Measurements from ENCODE around the gene AIRE.
A peak's percentile ranks its signal among the peaks of the same experiment; 100 is the strongest.

Gene AIRE

GRCh38 chr21:44291936-44292811 lies 6.5 kb downstream of the AIRE start:
- no peak for DNase-seq

DNA sequence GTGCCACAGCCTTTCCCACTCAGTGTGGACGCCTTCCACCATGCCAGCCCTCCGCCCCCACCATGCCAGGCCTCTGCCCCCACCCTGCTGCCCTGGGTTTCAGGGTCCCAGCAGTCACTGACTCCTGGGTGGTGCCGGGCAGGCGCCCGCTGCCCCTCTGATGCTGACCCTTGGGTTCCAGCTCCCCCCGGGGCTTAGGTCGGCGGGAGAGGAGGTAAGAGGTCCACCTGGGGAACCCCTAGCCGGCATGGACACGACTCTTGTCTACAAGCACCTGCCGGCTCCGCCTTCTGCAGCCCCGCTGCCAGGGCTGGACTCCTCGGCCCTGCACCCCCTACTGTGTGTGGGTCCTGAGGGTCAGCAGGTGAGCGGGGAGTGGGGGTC lies 7.1 kb downstream of the AIRE start:
- no peak for DNase-seq

GRCh38 chr21:44293551-44294231 lies 8.0 kb downstream of the AIRE start:
- DNase-seq = no peak

DNA sequence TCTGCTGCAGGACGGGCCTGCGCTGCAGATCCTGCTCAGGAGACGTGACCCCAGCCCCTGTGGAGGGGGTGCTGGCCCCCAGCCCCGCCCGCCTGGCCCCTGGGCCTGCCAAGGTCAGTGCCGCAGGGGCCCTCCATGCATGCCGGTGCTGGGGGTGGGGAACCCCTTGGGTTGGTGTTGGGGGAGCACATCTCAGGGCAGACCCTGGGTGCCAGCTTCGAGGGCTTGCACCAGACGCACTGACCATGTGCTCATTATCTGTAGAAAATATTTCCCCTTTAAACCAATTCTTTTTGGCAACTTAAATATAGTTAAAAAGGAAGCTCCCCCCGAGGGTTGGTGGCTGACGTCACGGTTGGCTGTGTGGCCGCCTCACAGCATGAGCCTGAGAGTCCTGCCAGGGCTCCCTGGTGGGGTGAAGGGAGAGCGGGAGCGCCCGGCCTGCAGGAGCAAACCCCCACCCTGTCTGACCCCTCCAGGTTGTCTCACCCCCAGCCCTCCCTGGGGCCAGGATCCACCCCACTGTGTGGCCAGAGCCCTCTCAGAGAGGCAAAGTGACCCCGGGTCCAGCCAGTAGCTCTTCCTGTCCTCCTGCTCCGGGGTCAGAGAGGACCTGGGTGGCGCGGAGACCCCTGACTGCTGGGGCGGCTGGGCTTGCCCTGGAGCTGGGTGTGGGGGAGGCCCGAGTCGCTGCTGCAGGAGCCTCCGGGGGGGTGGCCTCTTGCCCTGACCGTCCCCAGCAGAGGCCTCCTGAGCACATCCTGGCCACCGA lies 8.9 kb downstream of the AIRE start:
- no peak for DNase-seq

DNA sequence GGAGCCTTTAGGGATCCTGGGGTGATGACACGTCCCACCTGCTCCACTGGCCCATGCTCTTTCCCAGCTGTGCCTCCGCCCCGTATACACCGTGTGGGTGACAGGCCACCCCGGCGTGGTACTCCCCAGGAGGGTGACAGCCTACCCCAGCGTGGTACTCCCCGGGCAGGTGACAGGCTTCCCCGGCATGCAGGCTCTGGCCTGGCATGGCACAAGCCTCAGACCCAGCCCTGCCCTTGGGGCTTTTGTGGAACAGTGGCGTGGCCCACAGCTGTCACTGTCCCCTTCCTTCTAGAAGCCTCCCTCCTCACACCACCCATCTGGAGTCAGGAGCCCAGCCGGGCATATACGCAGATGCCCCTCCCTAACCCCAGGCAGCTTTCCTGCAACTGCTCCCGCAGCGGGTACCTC lies 9.5 kb downstream of the AIRE start:
- DNase-seq = no peak

GRCh38 chr21:44295646-44296045 lies 10.0 kb downstream of the AIRE start:
- no peak for DNase-seq

DNA sequence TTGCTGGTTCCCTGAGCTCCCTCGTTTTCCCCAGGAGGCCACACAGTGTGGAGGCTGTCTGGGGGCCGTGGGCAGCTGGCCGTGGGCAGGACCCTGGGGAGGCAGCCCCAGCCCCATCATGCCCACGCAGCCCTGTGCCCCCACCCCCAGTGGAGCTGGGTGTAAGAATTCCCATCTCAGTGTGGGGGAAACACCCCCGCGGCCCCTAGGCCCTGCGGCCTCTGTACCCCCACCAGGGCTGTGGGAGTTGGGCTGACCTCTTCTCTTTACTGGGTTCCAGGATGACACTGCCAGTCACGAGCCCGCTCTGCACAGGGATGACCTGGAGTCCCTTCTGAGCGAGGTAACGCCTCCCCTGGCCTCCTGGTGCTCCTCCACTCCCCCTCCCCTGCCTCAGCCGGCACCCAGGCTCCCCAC lies 10.4 kb downstream of the AIRE start:
- DNase-seq = no peak

GRCh38 chr21:44296916-44297315 lies 11.2 kb downstream of the AIRE start:
- no peak for DNase-seq

DNA sequence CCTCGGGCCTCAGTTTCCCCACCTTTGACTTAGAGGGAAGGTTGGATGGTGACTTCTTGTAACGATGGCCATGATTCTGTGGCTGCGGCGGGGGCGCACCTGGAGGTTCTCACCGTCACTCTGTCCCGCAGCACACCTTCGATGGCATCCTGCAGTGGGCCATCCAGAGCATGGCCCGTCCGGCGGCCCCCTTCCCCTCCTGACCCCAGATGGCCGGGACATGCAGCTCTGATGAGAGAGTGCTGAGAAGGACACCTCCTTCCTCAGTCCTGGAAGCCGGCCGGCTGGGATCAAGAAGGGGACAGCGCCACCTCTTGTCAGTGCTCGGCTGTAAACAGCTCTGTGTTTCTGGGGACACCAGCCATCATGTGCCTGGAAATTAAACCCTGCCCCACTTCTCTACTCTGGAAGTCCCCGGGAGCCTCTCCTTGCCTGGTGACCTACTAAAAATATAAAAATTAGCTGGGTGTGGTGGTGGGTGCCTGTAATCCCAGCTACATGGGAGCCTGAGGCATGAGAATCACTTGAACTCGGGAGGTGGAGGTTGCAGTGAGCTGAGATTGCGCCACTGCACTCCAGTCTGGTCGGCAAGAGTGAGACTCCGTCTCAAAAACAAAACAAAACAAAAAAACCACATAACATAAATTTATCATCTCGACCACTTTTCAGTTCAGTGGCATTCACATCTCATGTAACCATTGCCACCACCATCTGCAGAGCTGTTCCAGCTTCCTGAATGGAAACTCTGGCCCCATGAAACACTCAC lies 12.0 kb downstream of the AIRE start:
- DNase-seq = peak; percentile 79 to 84

DNA sequence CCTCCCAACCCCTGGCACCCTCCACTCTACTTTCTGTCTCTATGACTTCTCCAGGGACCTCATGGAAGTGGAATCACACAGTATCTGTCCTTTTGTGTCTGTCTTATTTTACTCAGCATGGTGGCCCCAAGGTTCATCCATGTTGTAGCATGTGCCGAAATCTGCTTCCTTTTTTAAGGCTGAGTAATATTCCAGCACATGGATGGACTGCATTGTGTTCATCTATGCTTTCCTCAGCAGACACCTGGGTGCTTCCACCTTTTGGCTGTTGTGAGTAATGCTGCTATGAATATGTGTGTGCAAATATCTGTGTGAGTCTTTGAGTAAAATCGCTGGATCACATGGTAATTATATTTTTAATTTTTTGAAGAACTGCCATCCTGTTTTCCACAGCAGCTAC lies 12.6 kb downstream of the AIRE start:
- DNase-seq = no peak

DNA sequence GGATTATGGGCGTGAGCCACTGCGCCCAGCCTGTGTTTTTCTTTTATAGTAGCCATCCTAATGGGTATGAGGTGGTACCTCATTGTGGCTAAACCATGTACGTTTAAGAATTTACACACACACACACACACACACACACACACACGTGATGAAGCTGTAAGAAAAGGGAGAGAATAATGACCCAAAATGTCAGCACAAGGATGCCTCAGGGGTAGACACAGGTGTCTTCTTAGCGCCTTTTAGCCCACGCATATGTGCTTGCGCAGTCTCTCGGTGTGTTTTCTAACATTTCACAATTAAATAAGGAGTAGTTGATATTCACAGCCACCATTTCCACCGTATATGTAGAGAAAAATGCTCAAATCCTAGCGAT lies 13.4 kb downstream of the AIRE start:
- no peak for DNase-seq

- DNase-seq = peak; percentile 30 to 68
These were observed 14.0 kb downstream of the AIRE start, which contains the start of gene PFKL for GRCh38 chr21:44299458-44300261. PFKL (plus strand) TSS chr21:44300053; CDS start chr21:44300106, 53 bp downstream.

DNA sequence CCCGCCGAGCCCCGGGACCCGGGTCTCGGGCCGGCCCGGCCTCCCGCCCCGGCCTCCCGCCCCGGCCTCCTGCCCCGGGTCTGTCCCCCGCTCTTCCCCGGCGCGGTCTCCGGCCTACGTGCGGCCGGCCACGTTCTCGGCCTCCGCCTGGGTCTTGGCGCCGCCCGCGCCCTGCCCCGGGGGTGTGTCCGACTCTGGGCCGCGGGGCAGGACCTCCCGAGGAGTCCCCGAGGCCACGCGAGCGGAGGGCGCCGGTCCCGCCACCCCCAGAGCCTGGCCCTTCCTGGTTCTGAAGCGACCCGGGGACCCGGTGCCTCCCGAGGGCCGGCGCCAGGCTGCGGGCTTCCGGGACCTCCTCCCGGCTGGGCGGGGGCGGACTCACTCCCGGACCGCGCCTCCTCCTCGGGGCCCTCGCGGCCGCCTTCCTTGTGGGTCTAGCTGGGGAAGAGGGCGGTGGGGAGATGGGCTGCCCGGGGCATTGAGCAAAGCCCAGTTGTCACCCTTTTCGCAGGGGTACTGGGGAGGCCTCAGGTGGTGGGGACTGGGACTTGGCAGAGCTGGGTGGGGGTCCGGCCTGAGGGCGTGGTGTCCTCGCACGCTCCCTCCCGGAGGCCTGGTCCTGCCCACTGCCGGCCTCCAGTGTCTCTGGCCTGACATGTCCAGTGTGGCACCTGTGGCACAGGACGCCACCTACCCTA lies 14.7 kb downstream of the AIRE start:
- DNase-seq = peak; percentile 8 to 39

GRCh38 chr21:44301141-44301540 lies 15.5 kb downstream of the AIRE start:
- no peak for DNase-seq

DNA sequence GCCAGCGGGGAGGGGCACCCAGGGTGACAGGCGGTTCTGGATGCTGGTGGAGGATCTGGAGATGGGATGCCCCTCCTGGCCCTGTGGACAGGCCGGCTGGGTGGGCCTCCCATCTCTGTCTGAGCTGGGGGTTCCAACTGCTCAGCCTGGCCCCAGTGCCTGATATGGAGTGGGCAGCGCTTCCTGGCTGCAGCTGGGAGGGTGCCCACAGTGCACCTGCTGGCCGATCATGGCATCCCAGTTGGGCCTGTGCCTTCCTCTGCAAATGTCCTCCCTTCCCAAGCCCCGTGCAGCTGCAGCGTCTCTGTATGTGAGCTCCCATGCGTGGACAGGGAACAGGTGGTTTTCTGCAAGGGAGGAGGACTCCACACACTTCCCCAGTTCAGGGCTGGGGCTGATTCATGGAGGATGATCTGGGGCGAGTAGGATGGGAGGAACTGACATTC lies 16.3 kb downstream of the AIRE start:
- DNase-seq = no peak

- peak in 1 of 2 donors; percentile 8 for DNase-seq
These were observed 17.1 kb downstream of the AIRE start for GRCh38 chr21:44302573-44303401.

DNA sequence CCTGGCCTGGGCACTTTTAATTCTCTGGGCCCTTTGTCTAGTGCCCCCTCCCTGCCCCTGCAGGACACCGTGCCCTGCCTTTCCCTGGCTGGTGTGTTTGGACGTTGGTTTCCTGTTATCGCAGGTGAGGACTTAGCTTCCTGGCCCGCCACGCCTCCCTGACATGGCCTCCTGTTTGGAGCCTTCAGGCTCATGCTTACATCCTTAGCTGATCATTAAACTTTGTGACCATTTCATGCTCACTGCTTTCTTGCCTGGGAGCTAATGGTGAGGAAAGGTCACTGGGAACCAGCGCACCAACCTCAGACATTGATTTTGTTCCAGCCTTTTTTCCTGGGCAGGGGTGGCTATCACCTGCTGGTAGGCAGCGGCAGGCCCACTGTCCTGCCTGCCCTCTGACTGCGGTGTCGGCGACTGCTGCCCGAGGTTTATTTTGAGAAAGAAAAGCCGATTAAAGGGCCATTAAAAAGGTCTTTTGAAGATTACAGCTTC lies 17.9 kb downstream of the AIRE start:
- no peak for DNase-seq

GRCh38 chr21:44304011-44304616 lies 18.4 kb downstream of the AIRE start:
- peak; percentile 6 to 28 for DNase-seq

DNA sequence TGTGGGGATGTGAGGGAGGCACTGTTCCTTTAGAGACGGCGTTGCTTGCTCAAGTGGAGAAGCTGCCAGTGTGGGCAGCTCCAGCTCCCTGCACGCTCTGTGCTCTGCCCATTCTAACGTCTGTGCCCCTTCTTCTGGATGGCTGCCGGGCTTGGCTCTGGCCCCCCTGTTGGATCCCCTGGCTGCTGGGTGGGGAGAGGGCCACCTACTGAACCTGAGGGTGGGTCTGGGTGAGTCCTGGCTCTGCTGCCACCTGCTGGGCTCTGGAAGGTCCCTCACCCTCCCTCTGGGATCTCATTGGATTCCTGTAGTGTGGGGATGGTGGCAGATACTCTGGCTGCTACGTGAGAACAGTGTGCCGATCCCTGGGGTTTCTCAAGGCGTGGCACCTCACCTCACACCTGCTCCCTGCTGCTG lies 19.2 kb downstream of the AIRE start:
- peak; percentile 62 to 73 for DNase-seq

All from hippocampal formation (tissue), 2 donors.